HEK293T (cell line): ENCODE results near the gene TRIM41.
"Not testable (repeated sequence)": the region's sequence is repeated elsewhere in the genome, so short reads cannot be mapped to it uniquely, and the experiment has no call there.

ENCODE experiments used
- LEF1 ChIP-seq: fragments of 450-650 bp; IDR thresholded peaks from 2 replicates; pipeline ENCODE4 v1.6.1; 2017; ENCODE audit warnings: mild to moderate bottlenecking, borderline replicate concordance
- SUZ12 ChIP-seq: fragments of 450-650 bp; IDR thresholded peaks from 2 replicates; pipeline ENCODE4 v1.6.1; 2016; ENCODE audit warnings: mild to moderate bottlenecking
- ZNF384 ChIP-seq: fragments of 450-650 bp; IDR thresholded peaks from 2 replicates; pipeline ENCODE4 v1.6.1; 2016
- TF ChIP-seq, protein P1 (sequence below): fragments of 450-650 bp; IDR thresholded peaks from 2 replicates; pipeline ENCODE4 v1.6.1; 2016

DNA sequence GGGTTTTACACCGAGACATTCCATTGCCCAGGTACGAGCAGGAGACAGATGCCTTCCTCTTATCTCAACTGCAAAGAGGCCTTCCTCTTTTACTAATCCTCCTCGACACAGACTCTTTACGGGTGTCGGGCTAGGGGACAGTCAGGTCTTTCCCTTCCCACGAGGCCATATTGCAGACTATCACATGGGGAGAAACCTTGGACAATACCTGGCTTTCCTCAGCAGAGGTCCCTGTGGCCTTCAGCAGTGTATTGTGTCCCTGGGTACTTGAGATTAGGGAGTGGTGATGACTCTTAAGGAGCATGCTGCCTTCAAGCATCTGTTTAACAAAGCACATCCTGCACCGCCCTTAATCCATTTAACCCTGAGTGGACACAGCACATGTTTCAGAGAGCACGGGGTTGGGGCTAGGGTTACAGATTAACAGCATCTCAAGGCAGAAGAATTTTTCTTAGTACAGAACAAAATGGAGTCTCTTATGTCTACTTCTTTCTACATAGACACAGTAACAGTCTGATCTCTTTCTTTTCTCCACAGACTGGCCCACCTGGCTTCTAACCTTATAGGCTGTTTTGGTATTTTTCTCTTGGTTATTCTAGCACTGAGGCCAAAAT, 44.3 kb downstream of the TRIM41 start:
- TF ChIP-seq LEF1, SUZ12, ZNF384: not testable (repeated sequence)
- TF ChIP-seq, protein P1, sequence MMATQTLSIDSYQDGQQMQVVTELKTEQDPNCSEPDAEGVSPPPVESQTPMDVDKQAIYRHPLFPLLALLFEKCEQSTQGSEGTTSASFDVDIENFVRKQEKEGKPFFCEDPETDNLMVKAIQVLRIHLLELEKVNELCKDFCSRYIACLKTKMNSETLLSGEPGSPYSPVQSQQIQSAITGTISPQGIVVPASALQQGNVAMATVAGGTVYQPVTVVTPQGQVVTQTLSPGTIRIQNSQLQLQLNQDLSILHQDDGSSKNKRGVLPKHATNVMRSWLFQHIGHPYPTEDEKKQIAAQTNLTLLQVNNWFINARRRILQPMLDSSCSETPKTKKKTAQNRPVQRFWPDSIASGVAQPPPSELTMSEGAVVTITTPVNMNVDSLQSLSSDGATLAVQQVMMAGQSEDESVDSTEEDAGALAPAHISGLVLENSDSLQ: not testable (repeated sequence)
